ENCODE data around the gene FCHSD1. TPM values are rescaled to one million over a fixed set of nuclear protein-coding genes. Genes with fewer than 3 reads are reported as not detected.

The FCHSD1 gene
- total RNA-seq, 4 donors from 2014 or later: 10.7 to 53.4 (median 34.5) TPM

GRCh38 chr5:141681295-141681694 is 30.1 kb upstream of the FCHSD1 start:
- H3K27ac ChIP-seq: peak overlapping the region; percentile 25 to 89 (median 81)

DNA sequence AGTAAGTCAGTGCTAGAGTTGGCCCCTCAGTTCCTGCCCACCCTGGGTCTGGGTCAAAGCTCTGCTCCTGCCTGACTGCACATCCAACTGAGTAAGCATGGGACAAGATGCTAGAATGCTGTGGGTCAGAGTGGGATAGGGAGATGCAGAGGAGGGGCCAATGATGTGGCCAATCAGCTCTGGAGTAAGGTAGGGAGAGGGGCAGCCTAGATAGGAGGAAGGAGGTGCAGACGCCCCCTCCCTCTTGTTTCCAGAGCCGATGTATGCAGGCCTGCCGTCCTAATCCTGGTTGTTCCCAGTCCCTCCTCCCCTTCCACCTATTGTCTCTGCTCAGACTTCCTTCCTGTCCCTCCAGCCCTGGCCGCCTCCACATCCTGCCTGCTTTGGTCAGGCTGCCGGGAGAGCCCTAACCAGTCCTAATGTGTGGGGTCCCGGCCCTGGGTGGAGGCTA is 29.6 kb upstream of the FCHSD1 start:
- no peaks in the 10 kb centered on the region for H3K27me3 ChIP-seq
- WGBS, 2 donors: 27 to 32% methylated on average over 6 of the region's 6 CpGs
- peaks cover 0 to 5% (median 0%) of the 10 kb centered on the region in 3 donors for H3K36me3 ChIP-seq
- peak overlapping the region in 2 of 4 donors; percentile 49 to 57 for H3K4me3 ChIP-seq
- no peak for DNase-seq (ENCODE audit: low spot score in 2 of 2)
- H3K4me1 ChIP-seq: peaks cover 0 to 40% (median 13%) of the 10 kb centered on the region in 4 donors
- H3K27ac ChIP-seq: peak overlapping the region in 3 of 4 donors; percentile 77 to 89 (median 85)
- TF ChIP-seq, protein P1, sequence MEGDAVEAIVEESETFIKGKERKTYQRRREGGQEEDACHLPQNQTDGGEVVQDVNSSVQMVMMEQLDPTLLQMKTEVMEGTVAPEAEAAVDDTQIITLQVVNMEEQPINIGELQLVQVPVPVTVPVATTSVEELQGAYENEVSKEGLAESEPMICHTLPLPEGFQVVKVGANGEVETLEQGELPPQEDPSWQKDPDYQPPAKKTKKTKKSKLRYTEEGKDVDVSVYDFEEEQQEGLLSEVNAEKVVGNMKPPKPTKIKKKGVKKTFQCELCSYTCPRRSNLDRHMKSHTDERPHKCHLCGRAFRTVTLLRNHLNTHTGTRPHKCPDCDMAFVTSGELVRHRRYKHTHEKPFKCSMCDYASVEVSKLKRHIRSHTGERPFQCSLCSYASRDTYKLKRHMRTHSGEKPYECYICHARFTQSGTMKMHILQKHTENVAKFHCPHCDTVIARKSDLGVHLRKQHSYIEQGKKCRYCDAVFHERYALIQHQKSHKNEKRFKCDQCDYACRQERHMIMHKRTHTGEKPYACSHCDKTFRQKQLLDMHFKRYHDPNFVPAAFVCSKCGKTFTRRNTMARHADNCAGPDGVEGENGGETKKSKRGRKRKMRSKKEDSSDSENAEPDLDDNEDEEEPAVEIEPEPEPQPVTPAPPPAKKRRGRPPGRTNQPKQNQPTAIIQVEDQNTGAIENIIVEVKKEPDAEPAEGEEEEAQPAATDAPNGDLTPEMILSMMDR (IDR thresholded peaks at IDR 0.05): no peak
- no peaks in the 10 kb centered on the region for H3K9me3 ChIP-seq

More at GRCh38 chr5:141681295-141681694, 30.1 kb upstream of the FCHSD1 start:
- H3K4me1 ChIP-seq: peaks cover 0 to 40% (median 13%) of the 10 kb centered on the region in 4 donors
- H3K36me3 ChIP-seq: peaks cover 0 to 5% (median 0%) of the 10 kb centered on the region in 3 donors
- TF ChIP-seq EP300 (IDR thresholded peaks at IDR 0.05) (no peak), POLR2A (IDR thresholded peaks at IDR 0.05) (no peak)
- TF ChIP-seq, protein P1 (IDR thresholded peaks at IDR 0.05): no peak
- no peaks in the 10 kb centered on the region for H3K27me3 ChIP-seq
- peak overlapping the region; percentile 36 to 66 (median 53) for H3K4me3 ChIP-seq
- DNase-seq (ENCODE audit: low spot score in 2 of 2): no peak
- 57 to 67% methylated on average over 2 of the region's 2 CpGs for WGBS, 2 donors
- H3K9me3 ChIP-seq: no peaks in the 10 kb centered on the region

- no peak overlapping the region for H3K4me3 ChIP-seq
- peaks cover 0 to 40% (median 13%) of the 10 kb centered on the region in 4 donors for H3K4me1 ChIP-seq
- H3K27ac ChIP-seq: peak overlapping the region in 1 of 4 donors; percentile 85
- no peak for DNase-seq (ENCODE audit: low spot score in 2 of 2)
- H3K9me3 ChIP-seq: no peaks in the 10 kb centered on the region
- H3K27me3 ChIP-seq: no peaks in the 10 kb centered on the region
- 80 to 96% methylated on average over 11 to 14 of the region's 16 CpGs for WGBS, 2 donors
- H3K36me3 ChIP-seq: peaks cover 0 to 5% (median 0%) of the 10 kb centered on the region in 3 donors
- TF ChIP-seq, protein P1 (IDR thresholded peaks at IDR 0.05): no peak
- no peak for TF ChIP-seq EP300 (IDR thresholded peaks at IDR 0.05)
- no peak for TF ChIP-seq POLR2A (IDR thresholded peaks at IDR 0.05)
Observed at GRCh38 chr5:141680178-141680577, 29.0 kb upstream of the FCHSD1 start.

DNA sequence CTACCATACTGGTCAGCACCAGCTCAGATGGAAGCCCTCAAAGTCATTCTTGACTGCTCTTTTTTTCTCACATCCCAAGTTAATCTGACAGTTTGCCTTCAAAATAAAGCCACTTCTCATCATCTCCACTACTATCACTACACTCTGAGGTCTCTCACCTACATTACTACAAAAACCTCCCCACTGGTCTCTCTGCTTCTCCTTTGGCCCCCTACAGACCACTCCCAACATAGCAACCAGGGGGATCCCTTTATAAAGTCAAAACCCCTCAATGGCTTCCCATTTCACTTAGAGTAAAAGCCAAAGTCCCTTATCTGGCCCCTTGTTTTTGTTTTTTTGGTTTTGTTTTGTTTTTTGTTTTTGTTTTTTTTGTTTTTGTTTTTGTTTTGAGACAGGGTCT is 26.2 kb upstream of the FCHSD1 start:
- H3K36me3 ChIP-seq: peaks cover 0 to 5% (median 0%) of the 10 kb centered on the region in 3 donors
- H3K27me3 ChIP-seq: no peaks in the 10 kb centered on the region
- no peak overlapping the region for H3K4me3 ChIP-seq
- peaks cover 0 to 33% (median 9%) of the 10 kb centered on the region in 4 donors for H3K4me1 ChIP-seq
- TF ChIP-seq EP300 (IDR thresholded peaks at IDR 0.05): no peak
- no peak for TF ChIP-seq POLR2A (IDR thresholded peaks at IDR 0.05)
- TF ChIP-seq, protein P1 (IDR thresholded peaks at IDR 0.05): no peak
- H3K27ac ChIP-seq: no peak overlapping the region
- no peaks in the 10 kb centered on the region for H3K9me3 ChIP-seq
- DNase-seq (ENCODE audit: low spot score in 2 of 2): no peak

GRCh38 chr5:141675672-141676071 is 24.5 kb upstream of the FCHSD1 start:
- H3K9me3 ChIP-seq: no peaks in the 10 kb centered on the region
- peaks cover 0 to 11% (median 0%) of the 10 kb centered on the region in 3 donors for H3K36me3 ChIP-seq
- no peak for TF ChIP-seq EP300 (IDR thresholded peaks at IDR 0.05)
- TF ChIP-seq, protein P1 (IDR thresholded peaks at IDR 0.05): no peak
- H3K4me1 ChIP-seq: peaks cover 0 to 15% (median under 1%) of the 10 kb centered on the region in 4 donors
- no peak for DNase-seq (ENCODE audit: low spot score in 2 of 2)
- H3K4me3 ChIP-seq: no peak overlapping the region
- no peaks in the 10 kb centered on the region for H3K27me3 ChIP-seq
- WGBS, 2 donors: 85 to 90% methylated on average over 4 of the region's 4 CpGs
- H3K27ac ChIP-seq: no peak overlapping the region
